ENCODE measurements around the gene ZNF334. TPM values are rescaled to one million over a fixed set of nuclear protein-coding genes. Genes with fewer than 3 reads are reported as not detected.

Gene ZNF334
- polyA plus RNA-seq (ENCODE audit: low read depth in 6 of 6): under 1 TPM in 2 of 6 donors, not detected in 4; 0.11 to 0.21 TPM

GRCh38 chr20:46512943-46513844 is at the start of gene ZNF334:
Gene ZNF334 (minus strand): TSS chr20:46513559. CDS start chr20:46512102, 1,457 bp downstream.
- Mint-ChIP-seq H3K4me3 (peak within 1 kb of the TSS; percentile 71 to 90 (median 84)), H3K27ac (peak within 1 kb of the TSS in 2 of 6 donors; percentile 43 to 75), H3K27me3 (peaks cover 23 to 43% (median 39%) of the 10 kb centered on the region in 3 donors), H3K9me3 (peaks cover 0 to 3% (median 0%) of the 10 kb centered on the region in 7 donors), H3K36me3 (no peaks in the 10 kb centered on the region), H3K4me1 (peaks cover 7 to 9% (median 7%) of the 10 kb centered on the region in 3 donors)
- DNase-seq (no peak), ATAC-seq (ENCODE audit: low read depth in 2 of 2) (peak; percentile 61 to 68)

GRCh38 chr20:46562373-46563169 is 49.2 kb upstream of the ZNF334 start:
- DNase-seq: peak; percentile 28
- H3K4me1 Mint-ChIP-seq: peaks cover 3 to 8% (median 6%) of the 10 kb centered on the region in 3 donors
- H3K36me3 Mint-ChIP-seq: no peaks in the 10 kb centered on the region
- H3K4me3 Mint-ChIP-seq: no peak overlapping the region
- H3K9me3 Mint-ChIP-seq: no peaks in the 10 kb centered on the region
- ATAC-seq (ENCODE audit: low read depth in 2 of 2): peak in 1 of 2 donors; percentile 62
- peaks cover 3 to 18% (median 4%) of the 10 kb centered on the region in 3 donors for H3K27me3 Mint-ChIP-seq
- H3K27ac Mint-ChIP-seq: no peak overlapping the region

- Mint-ChIP-seq H3K4me1 (peaks cover 3 to 8% (median 6%) of the 10 kb centered on the region in 3 donors), H3K4me3 (no peak overlapping the region), H3K36me3 (no peaks in the 10 kb centered on the region), H3K9me3 (no peaks in the 10 kb centered on the region), H3K27ac (no peak overlapping the region), H3K27me3 (peaks cover 0 to 14% (median 0%) of the 10 kb centered on the region in 3 donors)
- ATAC-seq (ENCODE audit: low read depth in 2 of 2): no peak
- no peak for DNase-seq
These were observed 48.6 kb upstream of the ZNF334 start for GRCh38 chr20:46562009-46562372.

- Mint-ChIP-seq H3K4me3 (no peak overlapping the region), H3K27ac (no peak overlapping the region), H3K4me1 (peaks cover 13 to 20% (median 16%) of the 10 kb centered on the region in 3 donors), H3K9me3 (no peaks in the 10 kb centered on the region), H3K27me3 (no peaks in the 10 kb centered on the region), H3K36me3 (no peaks in the 10 kb centered on the region)
- DNase-seq: no peak
- no peak for ATAC-seq (ENCODE audit: low read depth in 2 of 2)
These were observed 46.5 kb upstream of the ZNF334 start for GRCh38 chr20:46559685-46560440.

- Mint-ChIP-seq H3K36me3 (no peaks in the 10 kb centered on the region), H3K27me3 (no peaks in the 10 kb centered on the region), H3K4me1 (peaks cover 13 to 24% (median 20%) of the 10 kb centered on the region in 3 donors), H3K9me3 (no peaks in the 10 kb centered on the region), H3K4me3 (no peak overlapping the region), H3K27ac (no peak overlapping the region)
- no peak for ATAC-seq (ENCODE audit: low read depth in 2 of 2)
- DNase-seq: no peak
These were observed 45.6 kb upstream of the ZNF334 start for GRCh38 chr20:46559001-46559400.

- H3K27me3 Mint-ChIP-seq: no peaks in the 10 kb centered on the region
- H3K36me3 Mint-ChIP-seq: no peaks in the 10 kb centered on the region
- DNase-seq (no peak), ATAC-seq (ENCODE audit: low read depth in 2 of 2) (no peak)
- peaks cover 13 to 26% (median 20%) of the 10 kb centered on the region in 3 donors for H3K4me1 Mint-ChIP-seq
- no peak overlapping the region for H3K4me3 Mint-ChIP-seq
- H3K27ac Mint-ChIP-seq: peak overlapping the region in 1 of 6 donors; percentile 61
- H3K9me3 Mint-ChIP-seq: no peaks in the 10 kb centered on the region
These were observed 45.2 kb upstream of the ZNF334 start for GRCh38 chr20:46558511-46558959.

GRCh38 chr20:46557231-46557956 is 44.0 kb upstream of the ZNF334 start:
- no peaks in the 10 kb centered on the region for H3K9me3 Mint-ChIP-seq
- DNase-seq (no peak), ATAC-seq (ENCODE audit: low read depth in 2 of 2) (no peak)
- no peaks in the 10 kb centered on the region for H3K27me3 Mint-ChIP-seq
- no peaks in the 10 kb centered on the region for H3K36me3 Mint-ChIP-seq
- H3K4me1 Mint-ChIP-seq: peaks cover 24 to 31% (median 26%) of the 10 kb centered on the region in 3 donors
- no peak overlapping the region for H3K27ac Mint-ChIP-seq
- peak overlapping the region in 1 of 8 donors; percentile 13 for H3K4me3 Mint-ChIP-seq

- Mint-ChIP-seq H3K9me3 (no peaks in the 10 kb centered on the region), H3K4me3 (peak overlapping the region in 3 of 8 donors; percentile 15 to 65 (median 50)), H3K27me3 (no peaks in the 10 kb centered on the region), H3K27ac (no peak overlapping the region), H3K4me1 (peaks cover 26 to 42% (median 31%) of the 10 kb centered on the region in 3 donors), H3K36me3 (no peaks in the 10 kb centered on the region)
- ATAC-seq (ENCODE audit: low read depth in 2 of 2) (no peak), DNase-seq (no peak)
These were observed 42.1 kb upstream of the ZNF334 start for GRCh38 chr20:46555370-46555956.

- DNase-seq: no peak
- ATAC-seq (ENCODE audit: low read depth in 2 of 2): no peak
- Mint-ChIP-seq H3K4me3 (peak overlapping the region in 3 of 8 donors; percentile 30 to 51 (median 50)), H3K27me3 (no peaks in the 10 kb centered on the region), H3K9me3 (no peaks in the 10 kb centered on the region), H3K36me3 (no peaks in the 10 kb centered on the region), H3K4me1 (peaks cover 23 to 42% (median 29%) of the 10 kb centered on the region in 3 donors), H3K27ac (no peak overlapping the region)
These were observed 41.5 kb upstream of the ZNF334 start for GRCh38 chr20:46554828-46555227.

- Mint-ChIP-seq H3K36me3 (no peaks in the 10 kb centered on the region), H3K9me3 (no peaks in the 10 kb centered on the region), H3K4me1 (peaks cover 22 to 42% (median 29%) of the 10 kb centered on the region in 3 donors), H3K4me3 (no peak overlapping the region), H3K27me3 (no peaks in the 10 kb centered on the region), H3K27ac (no peak overlapping the region)
- DNase-seq: no peak
- no peak for ATAC-seq (ENCODE audit: low read depth in 2 of 2)
These were observed 40.6 kb upstream of the ZNF334 start for GRCh38 chr20:46553926-46554325.

- peak overlapping the region in 5 of 6 donors; percentile 15 to 91 (median 49) for H3K27ac Mint-ChIP-seq
- H3K9me3 Mint-ChIP-seq: no peaks in the 10 kb centered on the region
These were observed 39.4 kb upstream of the ZNF334 start for GRCh38 chr20:46552460-46553420.

More at GRCh38 chr20:46552460-46553420, 39.4 kb upstream of the ZNF334 start:
- ATAC-seq (ENCODE audit: low read depth in 2 of 2) (peak; percentile 85 to 87), DNase-seq (peak; percentile 11)
- Mint-ChIP-seq H3K27me3 (no peaks in the 10 kb centered on the region), H3K4me3 (peak overlapping the region; percentile 45 to 80 (median 68)), H3K36me3 (no peaks in the 10 kb centered on the region), H3K4me1 (peaks cover 20 to 42% (median 29%) of the 10 kb centered on the region in 3 donors)
